Activated CD8-positive, alpha-beta memory T cell treated with anti-CD3 and anti-CD28 coated beads for 1 hour (primary cell): Measurements from ENCODE around the gene C2.
"Not testable (repeated sequence)": the region's sequence is repeated elsewhere in the genome, so short reads cannot be mapped to it uniquely, and the experiment has no call there.

Source experiments
- DNase-seq, 2 donors: peaks; one replicate each; pipeline ENCODE4 v3.0.0-alpha.2; 2020; ENCODE audit warnings: low read depth in 1 of 2; ENCODE audit errors: extremely low read depth in 1 of 2

The C2 gene

GRCh38 chr6:31920811-31921210 is 6.7 kb upstream of the C2 start:
- DNase-seq, result no peak

- DNase-seq, result no peak
Observed at GRCh38 chr6:31922942-31923341, 4.6 kb upstream of the C2 start.

GRCh38 chr6:31927863-31928671 is 550 bp downstream of the C2 start:
- DNase-seq, result no peak

- DNase-seq, result no peak
Observed at GRCh38 chr6:31928672-31928939, 1.1 kb downstream of the C2 start.

- DNase-seq, result no peak
Observed at GRCh38 chr6:31930962-31931361, 3.4 kb downstream of the C2 start.

GRCh38 chr6:31932137-31932536 is 4.6 kb downstream of the C2 start:
- DNase-seq, result not testable (repeated sequence)

- no peak for DNase-seq
Observed at GRCh38 chr6:31933537-31933936, 6.0 kb downstream of the C2 start.

GRCh38 chr6:31935021-31935420 is 7.5 kb downstream of the C2 start:
- no peak for DNase-seq

- no peak for DNase-seq
Observed at GRCh38 chr6:31935823-31936222, 8.3 kb downstream of the C2 start.

- no peak for DNase-seq
Observed at GRCh38 chr6:31940256-31940664, 12.7 kb downstream of the C2 start.

GRCh38 chr6:31943742-31944141 is 16.2 kb downstream of the C2 start:
- DNase-seq, result no peak

- DNase-seq, result no peak
Observed at GRCh38 chr6:31945154-31945506, 17.6 kb downstream of the C2 start.

- DNase-seq, result no peak
Observed at GRCh38 chr6:31945507-31946369, 18.2 kb downstream of the C2 start, which contains the start of gene CFB. CFB (plus strand) TSS chr6:31946095; CDS start chr6:31946222, 127 bp downstream.

GRCh38 chr6:31946370-31946885 is 18.9 kb downstream of the C2 start:
- DNase-seq, result no peak

- DNase-seq, result no peak
Observed at GRCh38 chr6:31947070-31947675, 19.7 kb downstream of the C2 start.

- DNase-seq, result no peak
Observed at GRCh38 chr6:31947864-31948263, 20.3 kb downstream of the C2 start.

GRCh38 chr6:31948306-31948705 is 20.8 kb downstream of the C2 start:
- DNase-seq, result no peak

GRCh38 chr6:31948753-31949413 is 21.4 kb downstream of the C2 start:
- no peak for DNase-seq

GRCh38 chr6:31949926-31950548 is 22.5 kb downstream of the C2 start:
- DNase-seq, result no peak

GRCh38 chr6:31952140-31952805 is 24.8 kb downstream of the C2 start:
- no peak for DNase-seq
